ENCODE data around the gene GZMB.

- TF ChIP-seq CTCF (IDR thresholded peaks at IDR 0.05 in 4 of 5, conservative IDR thresholded peaks at IDR 0.05 in 1 of 5) = no peak
- no peak for TF ChIP-seq POLR2A (IDR thresholded peaks at IDR 0.05)
These were observed 20.7 kb downstream of the GZMB start for GRCh38 chr14:24613241-24613640.
